CD4-positive, CD25-positive, alpha-beta regulatory T cell (primary cell): ENCODE data around the gene XYLT2. TPM values are rescaled to one million over a fixed set of nuclear protein-coding genes. Genes with fewer than 3 reads are reported as not detected.

ENCODE experiments used
- ATAC-seq, 2 donors: fragments of 150-1000 bp; cut with Tn5 transposase; one replicate each; pipeline ENCODE4 v1.10.0; 2021; ENCODE audit warnings: low read depth in 2 of 2, moderate number of reproducible peaks in 2 of 2, moderate library complexity in 1 of 2
- DNase-seq, 3 donors: peaks; one replicate each; pipeline versions ENCODE4 v3.0.0 to v3.0.0-alpha.2; 2012 to 2022; ENCODE audit warnings: mixed read lengths in 1 of 3
- H3K27ac ChIP-seq: one replicate; pipeline ENCODE4 v1.7.0; 2013; ENCODE audit warnings: mild to moderate bottlenecking, low read length; ENCODE audit not compliant: insufficient read depth, poor library complexity, severe bottlenecking
- H3K27me3 ChIP-seq: one replicate; pipeline ENCODE4 v1.7.0; 2013; ENCODE audit warnings: low read length; ENCODE audit not compliant: control insufficient read depth, insufficient read depth
- H3K36me3 ChIP-seq: one replicate; pipeline ENCODE4 v1.7.0; 2013; ENCODE audit warnings: mild to moderate bottlenecking, low read length, moderate library complexity; ENCODE audit not compliant: control insufficient read depth, insufficient read depth
- H3K4me1 ChIP-seq: 2 replicates; pipeline ENCODE4 v1.7.0; 2013; ENCODE audit warnings: mild to moderate bottlenecking, low read length; ENCODE audit not compliant: insufficient read depth, control insufficient read depth, poor library complexity, severe bottlenecking
- H3K4me3 ChIP-seq: one replicate; pipeline ENCODE4 v1.7.0; 2013; ENCODE audit warnings: low read depth, mild to moderate bottlenecking, low read length, moderate library complexity
- H3K9me3 ChIP-seq, 2 experiments: 1 replicate in 1 of 2; 2 replicates in 1 of 2; pipeline ENCODE4 v1.7.0; 2013; ENCODE audit warnings: low read length in 2 of 2, mild to moderate bottlenecking in 1 of 2, moderate library complexity in 1 of 2; ENCODE audit not compliant: control insufficient read depth in 2 of 2
- H3K27ac Mint-ChIP-seq, 3 donors: one replicate each; pipeline ENCODE4 v1.8.0; 2020 to 2022; ENCODE audit warnings: mild to moderate bottlenecking in 3 of 3, mixed read lengths in 3 of 3, moderate library complexity in 2 of 3
- H3K27me3 Mint-ChIP-seq: one replicate; pipeline ENCODE4 v1.8.0; 2022; ENCODE audit warnings: mild to moderate bottlenecking, mixed read lengths
- H3K36me3 Mint-ChIP-seq: one replicate; pipeline ENCODE4 v1.8.0; 2020; ENCODE audit warnings: mixed read lengths
- H3K4me1 Mint-ChIP-seq, 4 donors: one replicate each; pipeline ENCODE4 v1.8.0; 2020 to 2022; ENCODE audit warnings: mixed read lengths in 4 of 4, mild to moderate bottlenecking in 1 of 4
- H3K4me3 Mint-ChIP-seq, 4 donors: one replicate each; pipeline ENCODE4 v1.8.0; 2020 to 2022; ENCODE audit warnings: mild to moderate bottlenecking in 4 of 4, mixed read lengths in 4 of 4, moderate library complexity in 3 of 4
- H3K9me3 Mint-ChIP-seq, 7 donors: one replicate each; pipeline ENCODE4 v1.8.0; 2020 to 2022; ENCODE audit warnings: mixed read lengths in 7 of 7, mild to moderate bottlenecking in 3 of 7, moderate library complexity in 2 of 7
- polyA plus RNA-seq, 4 donors: library from polyadenylated mRNA; unstranded; fragments of 300-500 nt; fragmentation: Illumina TruSeq; gene quantifications; one replicate each; pipeline ENCODE4 v1.2.3, GENCODE V29; 2021
- total RNA-seq: library from RNA; stranded (reverse); gene quantifications from one replicate; pipeline ENCODE4 v1.2.3, GENCODE V29; 2022

The XYLT2 gene
- total and polyA plus RNA-seq, 5 donors from 2014 or later = 6.2 to 15.9 (median 12.9) TPM

GRCh38 chr17:50358177-50358576 lies 12.3 kb downstream of the XYLT2 start:
- no peak overlapping the region for H3K27ac Mint-ChIP-seq
- H3K9me3 Mint-ChIP-seq = no peaks in the 10 kb centered on the region
- no peak overlapping the region for H3K27ac ChIP-seq
- no peaks in the 10 kb centered on the region for H3K27me3 ChIP-seq
- peaks cover 49% of the 10 kb centered on the region for H3K36me3 ChIP-seq
- no peaks in the 10 kb centered on the region for H3K27me3 Mint-ChIP-seq
- H3K4me1 ChIP-seq = peaks cover 7% of the 10 kb centered on the region
- H3K9me3 ChIP-seq = no peaks in the 10 kb centered on the region
- peaks cover 5 to 10% (median 9%) of the 10 kb centered on the region in 4 donors for H3K4me1 Mint-ChIP-seq
- no peak overlapping the region for H3K4me3 ChIP-seq
- no peak for DNase-seq
- H3K4me3 Mint-ChIP-seq = no peak overlapping the region
- no peaks in the 10 kb centered on the region for H3K36me3 Mint-ChIP-seq
- no peak for ATAC-seq

- Histone ChIP-seq H3K4me1 (peaks cover 7% of the 10 kb centered on the region), H3K36me3 (peaks cover 49% of the 10 kb centered on the region), H3K27ac (no peak overlapping the region), H3K4me3 (no peak overlapping the region), H3K27me3 (no peaks in the 10 kb centered on the region), H3K9me3 (no peaks in the 10 kb centered on the region)
- DNase-seq (no peak), ATAC-seq (no peak)
- H3K9me3 Mint-ChIP-seq = no peaks in the 10 kb centered on the region
- H3K27me3 Mint-ChIP-seq = no peaks in the 10 kb centered on the region
- H3K36me3 Mint-ChIP-seq = no peaks in the 10 kb centered on the region
- H3K4me3 Mint-ChIP-seq = no peak overlapping the region
- H3K4me1 Mint-ChIP-seq = peaks cover 5 to 15% (median 10%) of the 10 kb centered on the region in 4 donors
- no peak overlapping the region for H3K27ac Mint-ChIP-seq
Observed at GRCh38 chr17:50359005-50359699, 13.2 kb downstream of the XYLT2 start.

DNA sequence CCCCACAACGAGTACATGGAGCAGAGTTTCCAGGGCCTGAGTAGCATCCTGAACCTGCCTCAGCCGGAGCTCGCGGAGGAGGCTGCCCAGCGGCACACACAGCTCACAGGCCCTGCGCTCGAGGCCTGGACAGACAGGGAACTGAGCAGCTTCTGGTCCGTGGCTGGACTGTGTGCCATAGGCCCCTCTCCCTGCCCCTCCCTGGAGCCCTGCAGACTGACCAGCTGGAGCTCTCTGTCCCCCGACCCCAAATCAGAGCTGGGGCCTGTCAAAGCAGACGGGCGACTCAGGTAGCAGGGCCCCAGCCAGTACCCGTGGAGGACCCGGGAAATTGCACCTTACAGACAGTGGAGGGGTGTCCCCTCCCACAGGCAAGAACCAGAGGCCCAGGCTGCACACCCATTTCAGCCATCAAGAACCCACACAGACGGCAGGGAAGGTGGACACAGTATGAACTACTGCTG lies 14.1 kb downstream of the XYLT2 start:
- H3K36me3 Mint-ChIP-seq = no peaks in the 10 kb centered on the region
- H3K36me3 ChIP-seq = peaks cover 45% of the 10 kb centered on the region

GRCh38 chr17:50360486-50361115 lies 14.7 kb downstream of the XYLT2 start:
- H3K4me1 ChIP-seq = peaks cover 7% of the 10 kb centered on the region
- DNase-seq = no peak
- Mint-ChIP-seq H3K9me3 (no peaks in the 10 kb centered on the region), H3K4me3 (no peak overlapping the region), H3K27me3 (no peaks in the 10 kb centered on the region), H3K36me3 (peaks cover 3% of the 10 kb centered on the region), H3K4me1 (peaks cover 5 to 15% (median 12%) of the 10 kb centered on the region in 4 donors), H3K27ac (no peak overlapping the region)
- H3K9me3 ChIP-seq = no peaks in the 10 kb centered on the region
- no peaks in the 10 kb centered on the region for H3K27me3 ChIP-seq
- no peak overlapping the region for H3K4me3 ChIP-seq
- ATAC-seq = no peak
- H3K27ac ChIP-seq = no peak overlapping the region
- peaks cover 42% of the 10 kb centered on the region for H3K36me3 ChIP-seq

More for the DNA sequence above, 14.1 kb downstream of the XYLT2 start:
- Histone ChIP-seq H3K9me3 (no peaks in the 10 kb centered on the region), H3K27ac (no peak overlapping the region), H3K4me1 (peaks cover 7% of the 10 kb centered on the region), H3K27me3 (no peaks in the 10 kb centered on the region), H3K4me3 (no peak overlapping the region)
- DNase-seq = no peak
- Mint-ChIP-seq H3K27me3 (no peaks in the 10 kb centered on the region), H3K27ac (no peak overlapping the region), H3K4me3 (no peak overlapping the region), H3K9me3 (no peaks in the 10 kb centered on the region), H3K4me1 (peaks cover 5 to 15% (median 10%) of the 10 kb centered on the region in 4 donors)
- no peak for ATAC-seq

GRCh38 chr17:50361561-50362480 lies 15.9 kb downstream of the XYLT2 start:
- peak; percentile 28 to 79 (median 63) for DNase-seq
- ATAC-seq = peak; percentile 83
- H3K27ac Mint-ChIP-seq = peak overlapping the region; percentile 81 to 88 (median 82)
- no peaks in the 10 kb centered on the region for H3K27me3 Mint-ChIP-seq
- peak overlapping the region; percentile 42 for H3K27ac ChIP-seq
- no peaks in the 10 kb centered on the region for H3K9me3 Mint-ChIP-seq
- peaks cover 5 to 15% (median 12%) of the 10 kb centered on the region in 4 donors for H3K4me1 Mint-ChIP-seq
- H3K27me3 ChIP-seq = no peaks in the 10 kb centered on the region
- peaks cover 41% of the 10 kb centered on the region for H3K36me3 ChIP-seq
- peaks cover 7% of the 10 kb centered on the region for H3K4me1 ChIP-seq
- no peaks in the 10 kb centered on the region for H3K9me3 ChIP-seq
- peak overlapping the region; percentile 57 for H3K4me3 ChIP-seq
- peak overlapping the region; percentile 27 to 48 (median 29) for H3K4me3 Mint-ChIP-seq
- H3K36me3 Mint-ChIP-seq = peaks cover 5% of the 10 kb centered on the region

GRCh38 chr17:50362661-50363060 lies 16.7 kb downstream of the XYLT2 start:
- Histone ChIP-seq H3K4me3 (no peak overlapping the region), H3K4me1 (peaks cover 7% of the 10 kb centered on the region), H3K36me3 (peaks cover 43% of the 10 kb centered on the region), H3K9me3 (no peaks in the 10 kb centered on the region), H3K27me3 (no peaks in the 10 kb centered on the region), H3K27ac (no peak overlapping the region)
- DNase-seq (no peak), ATAC-seq (no peak)
- peak overlapping the region; percentile 9 to 88 (median 81) for H3K27ac Mint-ChIP-seq
- H3K27me3 Mint-ChIP-seq = no peaks in the 10 kb centered on the region
- H3K9me3 Mint-ChIP-seq = no peaks in the 10 kb centered on the region
- peak overlapping the region in 2 of 4 donors; percentile 29 for H3K4me3 Mint-ChIP-seq
- peaks cover 5 to 15% (median 12%) of the 10 kb centered on the region in 4 donors for H3K4me1 Mint-ChIP-seq
- H3K36me3 Mint-ChIP-seq = peaks cover 7% of the 10 kb centered on the region

GRCh38 chr17:50363217-50364060 lies 17.5 kb downstream of the XYLT2 start:
- Mint-ChIP-seq H3K36me3 (peaks cover 13% of the 10 kb centered on the region), H3K27ac (peak overlapping the region in 1 of 3 donors; percentile 9), H3K27me3 (no peaks in the 10 kb centered on the region), H3K4me3 (no peak overlapping the region), H3K4me1 (peaks cover 6 to 15% (median 12%) of the 10 kb centered on the region in 4 donors), H3K9me3 (no peaks in the 10 kb centered on the region)
- no peaks in the 10 kb centered on the region for H3K9me3 ChIP-seq
- no peak overlapping the region for H3K27ac ChIP-seq
- H3K4me1 ChIP-seq = peaks cover 7% of the 10 kb centered on the region
- no peak overlapping the region for H3K4me3 ChIP-seq
- H3K27me3 ChIP-seq = no peaks in the 10 kb centered on the region
- ATAC-seq (no peak), DNase-seq (no peak)
- peaks cover 47% of the 10 kb centered on the region for H3K36me3 ChIP-seq
